GM19455 (cell line): ENCODE results near the gene KTN1.

Experiments
- ATAC-seq: cut with Tn5 transposase; IDR thresholded peaks from one replicate; pipeline ENCODE4 v1.9.1; 2021; ENCODE audit not compliant: unreplicated experiment

KTN1 gene

DNA sequence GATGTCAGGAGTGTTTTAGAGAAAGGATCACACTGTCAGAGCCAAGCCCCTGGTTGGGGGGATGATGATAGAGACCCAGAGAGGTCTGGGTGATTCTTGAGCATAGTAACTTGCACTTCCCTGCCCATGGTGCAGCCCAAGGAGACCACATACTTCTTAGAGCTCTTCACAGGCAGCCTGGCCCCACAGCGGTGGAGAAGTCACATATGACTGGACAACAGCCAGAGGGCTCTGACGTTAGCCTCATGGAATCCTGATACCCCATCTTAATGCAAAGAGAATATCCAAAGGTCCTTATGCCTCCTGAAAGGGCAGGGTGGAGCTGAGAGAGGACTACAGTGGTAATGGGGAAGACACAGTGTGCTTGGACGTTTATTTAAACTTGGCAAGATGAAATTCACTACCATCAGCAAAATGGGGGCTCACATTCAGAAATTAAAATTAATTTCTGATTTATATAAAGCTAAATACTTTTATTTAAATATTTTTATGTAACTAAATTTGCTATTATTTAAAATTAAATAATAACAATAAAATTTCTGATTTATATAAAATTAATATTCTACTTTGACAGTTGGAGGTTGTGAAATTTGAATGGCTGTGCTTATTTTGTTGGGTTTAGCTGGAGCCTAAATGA lies 131.3 kb downstream of the KTN1 start:
- ATAC-seq = no peak

DNA sequence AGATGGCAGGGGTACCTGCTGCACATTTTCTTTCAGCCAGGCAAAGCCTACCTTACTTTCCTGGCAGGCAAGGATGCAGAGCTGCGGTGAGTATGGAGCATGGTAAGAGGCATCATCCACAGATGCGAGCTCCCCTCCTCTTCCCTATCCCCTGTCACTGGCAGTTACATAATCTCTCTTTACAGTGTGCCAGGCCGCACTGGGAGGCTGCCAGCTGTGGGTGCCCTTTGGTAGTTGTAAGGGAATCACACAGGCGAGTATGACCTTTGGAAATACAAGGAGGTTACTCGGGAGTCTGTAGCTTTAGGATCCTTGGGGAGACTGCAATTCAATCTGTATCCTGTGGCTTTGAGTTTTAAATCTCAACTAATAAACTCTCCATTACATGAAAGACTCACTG lies 132.5 kb downstream of the KTN1 start:
- no peak for ATAC-seq

DNA sequence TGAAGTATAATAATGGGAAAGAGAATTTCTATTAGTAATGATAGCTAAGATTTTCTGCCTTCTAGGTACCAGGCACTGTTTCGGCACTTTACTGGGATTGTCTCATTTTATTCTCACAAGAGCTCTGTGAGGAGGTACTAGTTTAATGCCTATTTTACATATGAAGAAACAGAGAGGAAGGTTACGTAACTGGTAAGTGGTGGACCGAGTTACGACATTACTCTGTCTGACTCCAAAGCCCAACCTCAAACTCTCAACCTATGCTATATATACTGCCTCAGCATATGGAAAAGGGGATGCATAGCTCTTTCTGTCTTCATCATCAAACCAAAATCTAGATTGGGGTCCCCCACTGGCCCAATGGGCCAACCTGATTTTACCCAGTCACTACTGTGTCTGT lies 133.5 kb downstream of the KTN1 start:
- no peak for ATAC-seq

DNA sequence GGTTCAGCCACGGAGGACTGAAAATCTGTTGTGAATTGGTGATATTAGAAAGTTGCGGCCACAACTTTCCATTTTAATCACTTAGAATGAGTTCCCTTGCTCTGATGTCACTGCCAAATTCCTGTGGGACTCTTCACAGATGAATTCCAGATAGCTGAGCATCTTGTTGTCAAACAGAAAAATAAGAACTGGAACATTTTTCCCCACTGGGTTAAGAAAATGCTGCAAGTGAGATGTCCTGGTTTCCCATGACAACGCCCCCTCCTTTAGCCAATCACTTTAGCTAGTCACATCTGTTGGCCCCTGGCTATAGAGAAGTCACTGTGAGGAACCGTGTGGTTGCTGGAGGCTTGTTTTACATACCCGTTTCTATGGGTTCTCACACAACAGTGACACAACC lies 135.9 kb downstream of the KTN1 start:
- peak; percentile 71 for ATAC-seq

DNA sequence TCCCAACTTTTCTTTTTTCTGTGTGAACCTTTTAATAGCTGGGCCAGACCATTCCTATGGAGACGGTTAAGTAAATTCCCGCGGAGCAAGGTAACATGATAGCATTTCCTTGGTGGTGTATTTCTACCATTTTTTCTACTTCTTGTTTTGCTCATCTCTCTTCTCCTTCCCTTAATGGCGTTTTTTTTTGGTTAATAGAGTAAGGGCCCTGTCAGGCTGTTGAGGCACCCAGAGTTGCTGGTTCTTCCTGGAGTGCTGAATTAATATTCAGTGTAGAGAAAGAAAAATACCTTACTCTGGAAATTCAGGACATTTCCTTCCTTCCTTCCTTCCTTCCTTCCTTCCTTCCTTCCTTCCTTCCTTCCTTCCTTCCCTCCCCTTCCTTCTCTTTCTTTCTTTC lies 137.6 kb downstream of the KTN1 start:
- no peak for ATAC-seq

DNA sequence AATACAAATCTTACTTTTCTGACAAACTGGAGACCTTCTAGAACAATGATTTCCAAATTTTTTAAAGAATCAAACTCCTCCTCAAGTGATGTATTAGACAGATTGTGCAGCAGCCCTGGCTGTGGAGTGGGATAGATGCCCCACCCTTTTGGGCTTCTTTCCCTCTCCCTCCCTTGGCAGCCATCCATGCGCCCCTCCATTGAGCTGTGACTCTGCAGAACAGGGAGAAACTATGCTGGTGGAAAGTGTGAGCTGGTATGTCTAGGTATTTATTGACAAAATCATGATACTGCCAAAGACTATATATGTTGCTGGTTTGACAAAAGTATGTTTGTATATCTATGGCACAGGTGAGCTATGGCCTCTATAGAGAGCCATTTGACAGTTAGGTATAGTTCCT lies 138.5 kb downstream of the KTN1 start:
- no peak for ATAC-seq

DNA sequence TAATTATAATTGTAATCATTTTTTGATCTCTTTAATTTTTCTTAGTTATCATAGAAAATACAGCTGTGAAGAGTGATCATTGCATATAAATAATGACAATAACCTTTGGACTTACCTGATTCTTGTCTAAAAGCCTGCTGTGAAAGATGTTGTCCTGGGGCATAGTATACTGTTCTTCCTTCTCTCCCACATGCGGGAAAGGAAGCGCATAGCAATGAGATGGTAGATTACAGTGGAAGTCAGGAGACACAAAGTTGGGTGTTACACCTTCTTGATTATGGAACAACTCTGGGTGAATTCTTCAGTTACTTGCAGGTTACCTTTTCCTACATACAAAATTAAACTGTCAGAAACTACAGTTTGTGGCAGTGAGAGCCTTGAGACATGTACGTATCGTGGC lies 140.8 kb downstream of the KTN1 start:
- ATAC-seq = no peak

DNA sequence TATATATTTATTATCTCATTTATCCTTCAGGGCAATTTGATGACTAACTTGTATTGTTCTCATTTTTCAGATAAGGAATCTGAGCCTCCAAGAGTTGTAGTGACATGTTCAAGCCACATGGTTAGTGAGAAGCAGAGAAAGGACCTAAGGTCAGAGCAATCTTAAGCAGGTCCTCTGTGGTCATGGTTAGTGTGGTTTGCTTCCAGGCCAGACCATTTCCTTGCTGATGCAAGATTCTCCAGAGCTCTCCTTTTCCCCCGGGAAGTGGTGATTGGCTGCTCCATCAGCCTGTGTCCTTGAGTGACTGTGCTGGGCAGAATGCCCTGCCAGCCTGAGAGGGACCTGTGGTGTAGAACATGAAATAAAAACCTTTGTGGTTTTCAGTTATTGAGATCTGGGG lies 141.3 kb downstream of the KTN1 start:
- no peak for ATAC-seq

DNA sequence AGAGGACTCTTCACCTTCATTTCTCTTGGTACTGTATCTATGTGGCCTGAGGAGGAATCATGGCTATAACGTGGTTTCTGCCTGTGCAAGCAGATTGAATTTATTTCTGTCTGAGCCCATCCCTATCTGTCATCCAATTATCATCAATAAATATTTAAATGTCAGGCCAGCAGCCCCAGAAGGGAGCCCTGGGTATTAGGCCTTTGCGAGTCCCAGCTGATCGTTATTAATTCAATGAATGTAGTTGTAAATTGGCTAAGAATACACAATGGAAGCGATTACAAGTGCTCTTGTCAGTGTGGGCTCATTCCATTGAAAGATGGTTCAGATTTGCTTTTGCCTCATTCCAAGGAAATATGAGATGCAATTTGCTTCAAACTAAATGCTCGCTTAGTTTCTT lies 142.0 kb downstream of the KTN1 start:
- no peak for ATAC-seq

DNA sequence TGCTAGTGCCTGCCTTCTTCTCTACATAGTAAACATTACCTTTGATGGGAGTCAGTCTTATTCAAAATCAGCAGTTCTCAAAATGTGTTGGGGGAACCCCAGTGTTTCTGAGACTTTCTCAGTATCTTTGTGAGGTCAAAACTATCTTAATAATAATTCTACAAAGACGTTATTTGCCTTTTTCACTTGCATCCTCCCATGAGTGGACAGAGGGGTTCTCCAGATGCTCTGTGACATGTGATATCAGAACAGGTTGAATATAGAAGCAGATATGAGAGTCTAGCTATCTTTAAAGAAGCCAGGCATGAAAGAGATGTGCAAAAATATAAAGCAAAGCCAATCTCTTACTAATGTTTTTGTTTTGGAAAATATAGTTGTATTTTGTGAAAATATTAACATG lies 144.7 kb downstream of the KTN1 start:
- no peak for ATAC-seq

DNA sequence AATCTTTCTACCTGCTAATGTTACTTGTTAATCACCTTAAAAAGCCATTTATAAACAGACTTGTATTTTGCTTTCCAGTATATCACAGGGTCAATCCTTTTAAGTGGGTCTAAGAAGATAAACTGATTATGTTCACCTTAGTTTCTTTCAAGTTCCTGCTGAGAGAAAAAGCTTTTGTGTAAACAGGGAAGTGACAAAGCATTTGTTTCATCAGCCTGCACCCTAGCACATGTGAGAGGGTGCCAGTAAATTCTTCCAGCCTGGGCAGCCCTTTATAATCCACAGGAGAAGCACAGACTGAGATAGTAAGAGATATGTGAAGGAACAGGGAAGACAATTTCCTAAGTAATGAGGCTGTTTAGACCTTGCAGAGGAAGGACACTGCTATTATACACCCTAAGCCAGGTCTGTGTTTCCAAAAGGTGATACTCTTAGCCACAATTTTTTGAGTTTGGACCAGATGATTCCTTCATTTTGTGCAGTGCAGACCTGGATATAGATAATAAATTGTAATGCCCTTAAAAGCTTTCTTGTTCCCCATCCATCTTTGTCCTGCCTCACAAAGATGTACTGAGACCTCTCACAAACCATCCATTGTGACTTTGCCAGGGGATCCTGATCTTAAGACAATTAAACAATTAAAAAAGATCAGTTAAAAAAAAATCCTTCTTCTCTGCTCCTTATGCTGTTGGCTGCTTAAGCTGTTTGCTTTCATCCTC lies 150.7 kb downstream of the KTN1 start:
- ATAC-seq = no peak

DNA sequence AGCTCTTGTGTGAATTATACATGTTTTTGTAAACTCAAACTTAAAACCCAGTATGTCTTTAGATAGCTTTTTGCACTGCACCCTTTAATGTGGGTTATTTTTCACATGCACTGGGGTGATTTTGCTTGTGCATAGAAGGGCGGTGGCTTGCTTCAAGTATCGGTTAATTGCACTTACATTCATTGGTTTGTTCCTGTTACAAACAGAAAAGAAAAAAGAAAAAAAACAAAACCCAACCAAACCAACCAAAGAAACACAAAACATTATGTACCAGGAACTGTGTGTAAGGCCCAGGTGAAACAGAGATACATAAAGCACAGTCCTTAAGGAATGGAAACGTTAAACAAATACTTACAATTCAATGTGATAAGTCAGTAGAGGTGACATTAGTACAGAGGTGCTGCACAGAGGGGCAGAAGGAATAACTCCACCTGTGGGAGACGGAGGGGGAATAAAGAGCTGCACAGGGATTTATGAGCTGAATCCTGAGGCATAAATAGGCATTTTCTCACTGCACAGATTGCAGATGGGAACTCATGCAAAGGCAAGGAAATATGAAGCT lies 151.4 kb downstream of the KTN1 start:
- ATAC-seq = no peak

DNA sequence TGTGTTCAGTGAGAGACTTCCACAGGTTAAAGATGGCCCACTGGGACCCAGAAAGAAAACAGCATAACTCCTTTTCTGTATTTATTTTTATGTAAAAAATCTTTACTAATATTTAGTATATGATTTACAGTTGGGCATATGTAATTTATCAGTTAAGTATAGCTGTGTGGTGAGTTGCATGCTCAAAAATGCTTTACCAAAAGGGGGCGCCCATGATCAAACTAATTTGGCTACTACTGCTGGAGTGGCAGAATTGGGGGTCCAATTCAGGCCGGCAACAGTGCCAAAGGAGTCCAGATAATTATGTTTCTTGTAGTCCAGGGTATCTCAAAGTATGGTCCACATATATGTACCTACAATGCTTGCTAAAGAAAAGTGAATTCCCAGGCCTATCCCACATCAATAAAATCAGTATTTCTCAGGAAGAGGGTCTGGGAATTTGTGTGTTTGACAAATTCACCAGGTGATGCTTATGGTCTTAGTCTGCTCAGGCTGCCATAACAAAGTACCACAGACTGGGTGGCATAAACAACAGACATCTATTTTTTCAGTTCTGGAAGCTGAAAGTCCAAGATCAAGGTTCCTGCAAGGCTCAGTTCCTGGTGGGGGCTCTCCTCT lies 152.0 kb downstream of the KTN1 start:
- no peak for ATAC-seq

DNA sequence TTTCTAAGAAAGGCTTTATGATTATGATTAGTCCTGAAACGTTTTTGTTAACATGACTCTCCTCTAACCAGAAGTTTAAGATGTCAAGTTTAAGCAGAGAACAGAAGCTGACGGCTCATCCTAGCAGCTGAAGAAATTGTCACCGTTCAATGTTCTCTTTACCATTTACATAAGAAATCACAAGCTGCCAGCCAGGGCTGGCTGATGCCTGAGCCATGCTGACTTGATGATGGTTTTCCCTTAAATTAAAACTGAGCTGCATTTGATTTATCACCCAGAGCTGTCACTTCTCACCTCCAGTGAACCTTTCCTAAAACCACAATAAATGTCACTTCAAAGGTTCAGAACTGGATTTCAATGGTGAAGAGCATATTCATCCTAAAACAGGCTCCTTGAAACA lies 153.6 kb downstream of the KTN1 start:
- no peak for ATAC-seq
